HL-60 (cell line): ENCODE measurements around the gene PAX9.

Experiments
- DNase-seq, 2 experiments: peaks; one replicate each; pipeline ENCODE4 v3.0.0-alpha.2; 2010 to 2020; ENCODE audit warnings: low read depth in 1 of 2, low spot score in 1 of 2
- H3K27ac ChIP-seq: fragments of 250-450 bp; sonication (Bioruptor Pico); replicated peaks from 2 replicates; pipeline ENCODE4 v1.5.1; 2020; ENCODE audit warnings: mild to moderate bottlenecking, moderate library complexity
- H3K27me3 ChIP-seq: fragments of 250-450 bp; sonication (Bioruptor Pico); 2 replicates; pipeline ENCODE4 v1.5.1; 2021; ENCODE audit warnings: mild to moderate bottlenecking, moderate library complexity; ENCODE audit not compliant: insufficient read depth, poor library complexity, severe bottlenecking
- H3K4me3 ChIP-seq: replicated peaks from 2 replicates; pipeline ENCODE4 v1.5.1; 2011; ENCODE audit warnings: mild to moderate bottlenecking, control low read depth, low read length; ENCODE audit not compliant: insufficient read depth
- CTCF ChIP-seq: IDR thresholded peaks from one replicate; pipeline ENCODE4 v1.5.1; 2011; ENCODE audit warnings: low read length, control low read depth, inconsistent platforms; ENCODE audit not compliant: insufficient read depth
- GABPA ChIP-seq: IDR thresholded peaks from 2 replicates; pipeline ENCODE4 v1.6.1; 2012; ENCODE audit warnings: low read depth
- POLR2AphosphoS5 ChIP-seq: IDR thresholded peaks from 2 replicates; pipeline ENCODE4 v1.6.1; 2012; ENCODE audit warnings: low read depth
- REST ChIP-seq: IDR thresholded peaks from 2 replicates; pipeline ENCODE4 v1.6.1; 2012; ENCODE audit warnings: low read depth; ENCODE audit not compliant: insufficient replicate concordance
- SPI1 ChIP-seq: IDR thresholded peaks from 2 replicates; pipeline ENCODE4 v1.6.1; 2012; ENCODE audit warnings: low read depth, mild to moderate bottlenecking, borderline replicate concordance

PAX9 gene

GRCh38 chr14:36717363-36717762, 55.7 kb downstream of the PAX9 start:
- Histone ChIP-seq H3K4me3 (no peak overlapping the region), H3K27me3 (no peaks in the 10 kb centered on the region), H3K27ac (no peak overlapping the region)
- TF ChIP-seq REST (no peak), CTCF (no peak), GABPA (no peak), POLR2AphosphoS5 (no peak)
- DNase-seq: no peak

GRCh38 chr14:36718216-36718615, 56.6 kb downstream of the PAX9 start:
- H3K27ac ChIP-seq: no peak overlapping the region
- no peak for DNase-seq
- H3K4me3 ChIP-seq: no peak overlapping the region
- no peaks in the 10 kb centered on the region for H3K27me3 ChIP-seq
- TF ChIP-seq POLR2AphosphoS5: no peak
- no peak for TF ChIP-seq REST
- TF ChIP-seq SPI1: no peak
- TF ChIP-seq GABPA: no peak
- no peak for TF ChIP-seq CTCF

- no peaks in the 10 kb centered on the region for H3K27me3 ChIP-seq
- no peak overlapping the region for H3K27ac ChIP-seq
- DNase-seq: no peak
- H3K4me3 ChIP-seq: no peak overlapping the region
- TF ChIP-seq CTCF: no peak
- no peak for TF ChIP-seq SPI1
- TF ChIP-seq GABPA: no peak
- TF ChIP-seq POLR2AphosphoS5: no peak
- no peak for TF ChIP-seq REST
These were observed 58.2 kb downstream of the PAX9 start for GRCh38 chr14:36719823-36720222.
